Measurements from ENCODE around the gene CNBD2. TPM values are rescaled to one million over a fixed set of nuclear protein-coding genes. Genes with fewer than 3 reads are reported as not detected.

The CNBD2 gene
- total and polyA plus RNA-seq, 2 donors (not counting 1 experiment from before 2014, with no cell fraction given): 8.5 to 19.2 TPM

DNA sequence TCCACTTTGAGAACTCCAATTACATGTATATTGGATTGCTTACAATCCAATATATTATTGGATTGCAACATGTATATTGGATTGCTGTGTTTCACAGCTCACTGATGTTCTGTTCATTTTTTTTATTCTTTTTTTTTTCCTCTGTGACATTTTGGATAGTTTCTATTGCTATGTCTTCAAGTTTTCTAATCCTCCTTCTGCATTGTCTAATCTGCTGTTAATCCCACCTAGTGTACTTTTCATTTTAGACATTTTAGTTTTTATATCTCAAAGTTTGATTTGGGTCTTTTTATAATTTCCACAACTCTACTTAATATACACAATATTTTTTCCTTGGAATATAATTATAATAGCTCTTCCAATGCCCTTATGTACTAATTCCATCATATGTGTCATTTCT lies 34.5 kb downstream of the CNBD2 start:
- Histone ChIP-seq H3K4me2 (replicated peaks; ENCODE audit: low read depth, low read length, poor library complexity, severe bottlenecking) (no peak overlapping the region), H3K4me3 (ENCODE audit: control extremely low read depth in 1 of 5, extremely low read depth in 1 of 5, insufficient read depth in 1 of 5, low read depth in 2 of 5, low read length in 4 of 5) (no peak overlapping the region), H2AFZ (ENCODE audit: insufficient read depth, low read depth, low read length, poor library complexity, severe bottlenecking) (no peak overlapping the region), H3K4me1 (ENCODE audit: control insufficient read depth in 2 of 2, insufficient read depth in 2 of 2, low read length in 2 of 2) (no peaks in the 10 kb centered on the region), H3K36me3 (replicated peaks in 1 of 2; ENCODE audit: control extremely low read depth in 1 of 2, control insufficient read depth in 1 of 2, extremely low read depth in 1 of 2, insufficient read depth in 2 of 2, low read length in 1 of 2) (no peaks in the 10 kb centered on the region), H4K20me1 (ENCODE audit: control insufficient read depth, insufficient read depth, low read length, poor library complexity, severe bottlenecking) (no peaks in the 10 kb centered on the region), H3K27me3 (replicated peaks in 1 of 4; ENCODE audit: control extremely low read depth in 1 of 4, control insufficient read depth in 3 of 4, insufficient read depth in 4 of 4, low read length in 3 of 4) (peaks cover 0 to 9% (median 3%) of the 10 kb centered on the region in 4 experiments), H3K79me2 (ENCODE audit: control insufficient read depth, insufficient read depth, low read length) (no peaks in the 10 kb centered on the region), H3K9ac (ENCODE audit: low read length) (no peak overlapping the region), H3K27ac (ENCODE audit: low read length in 2 of 2) (no peak overlapping the region), H3K9me3 (ENCODE audit: control extremely low read depth in 1 of 3, control insufficient read depth in 2 of 3, insufficient read depth in 1 of 3, low read length in 2 of 3) (peaks cover 0 to 20% (median 15%) of the 10 kb centered on the region in 3 donors)
- H3K9me3 Mint-ChIP-seq (ENCODE audit: insufficient read depth): peaks cover 3% of the 10 kb centered on the region
- no peak overlapping the region for H3K4me3 Mint-ChIP-seq
- POLR2A ChIA-PET: no interaction called here
- H3K27ac Mint-ChIP-seq: no peak overlapping the region
- H3K27me3 Mint-ChIP-seq: peaks cover 10% of the 10 kb centered on the region
- CTCF ChIA-PET: interaction anchor here (1.7 to 2.2 kb wide), 3 partner anchors 8 to 136 kb away, joined by 7 to 11 read pairs (median 9); no protein-coding TSS in a partner anchor
- ATAC-seq (ENCODE audit: low read depth): no peak
- H3K4me1 Mint-ChIP-seq: no peaks in the 10 kb centered on the region
- intact Hi-C loops (cut with micrococcal nuclease): no loop called here
- TF ChIP-seq, protein P1, sequence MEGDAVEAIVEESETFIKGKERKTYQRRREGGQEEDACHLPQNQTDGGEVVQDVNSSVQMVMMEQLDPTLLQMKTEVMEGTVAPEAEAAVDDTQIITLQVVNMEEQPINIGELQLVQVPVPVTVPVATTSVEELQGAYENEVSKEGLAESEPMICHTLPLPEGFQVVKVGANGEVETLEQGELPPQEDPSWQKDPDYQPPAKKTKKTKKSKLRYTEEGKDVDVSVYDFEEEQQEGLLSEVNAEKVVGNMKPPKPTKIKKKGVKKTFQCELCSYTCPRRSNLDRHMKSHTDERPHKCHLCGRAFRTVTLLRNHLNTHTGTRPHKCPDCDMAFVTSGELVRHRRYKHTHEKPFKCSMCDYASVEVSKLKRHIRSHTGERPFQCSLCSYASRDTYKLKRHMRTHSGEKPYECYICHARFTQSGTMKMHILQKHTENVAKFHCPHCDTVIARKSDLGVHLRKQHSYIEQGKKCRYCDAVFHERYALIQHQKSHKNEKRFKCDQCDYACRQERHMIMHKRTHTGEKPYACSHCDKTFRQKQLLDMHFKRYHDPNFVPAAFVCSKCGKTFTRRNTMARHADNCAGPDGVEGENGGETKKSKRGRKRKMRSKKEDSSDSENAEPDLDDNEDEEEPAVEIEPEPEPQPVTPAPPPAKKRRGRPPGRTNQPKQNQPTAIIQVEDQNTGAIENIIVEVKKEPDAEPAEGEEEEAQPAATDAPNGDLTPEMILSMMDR (IDR thresholded peaks at IDR 0.05): no peak
- TF ChIP-seq EZH2 (IDR thresholded peaks at IDR 0.05; ENCODE audit: borderline replicate concordance, insufficient read depth, low read depth, low read length, poor library complexity, severe bottlenecking): no peak
- no peak for DNase-seq

DNA sequence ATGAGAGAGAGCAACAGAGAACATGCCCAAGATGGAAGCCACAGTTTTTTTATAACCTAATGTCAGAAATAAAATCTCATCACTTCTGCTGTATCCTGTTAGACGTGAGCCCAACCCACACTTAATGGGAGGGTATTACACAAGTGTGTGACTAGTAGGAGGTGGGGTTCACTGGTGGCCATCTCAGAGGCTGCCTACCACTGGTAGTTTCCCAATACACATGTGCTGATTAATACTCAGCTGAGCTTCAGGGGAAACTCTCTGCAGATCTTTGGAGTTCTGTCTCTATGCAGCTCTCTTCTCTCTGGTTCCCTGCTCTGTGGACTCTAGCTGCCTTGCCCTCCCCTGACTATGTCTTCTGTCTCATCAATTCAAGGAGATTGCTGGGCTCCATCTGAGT lies 35.7 kb downstream of the CNBD2 start:
- Mint-ChIP-seq H3K4me1 (no peaks in the 10 kb centered on the region), H3K27me3 (peaks cover 10% of the 10 kb centered on the region), H3K27ac (no peak overlapping the region), H3K9me3 (ENCODE audit: insufficient read depth) (peaks cover 3% of the 10 kb centered on the region), H3K4me3 (no peak overlapping the region)
- Histone ChIP-seq H3K4me1 (ENCODE audit: control insufficient read depth in 2 of 2, insufficient read depth in 2 of 2, low read length in 2 of 2) (no peaks in the 10 kb centered on the region), H2AFZ (ENCODE audit: insufficient read depth, low read depth, low read length, poor library complexity, severe bottlenecking) (no peak overlapping the region), H3K27me3 (replicated peaks in 1 of 4; ENCODE audit: control extremely low read depth in 1 of 4, control insufficient read depth in 3 of 4, insufficient read depth in 4 of 4, low read length in 3 of 4) (peaks cover 0 to 9% (median 3%) of the 10 kb centered on the region in 4 experiments), H3K9ac (ENCODE audit: low read length) (no peak overlapping the region), H3K4me2 (replicated peaks; ENCODE audit: low read depth, low read length, poor library complexity, severe bottlenecking) (no peak overlapping the region), H3K36me3 (replicated peaks in 1 of 2; ENCODE audit: control extremely low read depth in 1 of 2, control insufficient read depth in 1 of 2, extremely low read depth in 1 of 2, insufficient read depth in 2 of 2, low read length in 1 of 2) (no peaks in the 10 kb centered on the region), H4K20me1 (ENCODE audit: control insufficient read depth, insufficient read depth, low read length, poor library complexity, severe bottlenecking) (no peaks in the 10 kb centered on the region), H3K27ac (ENCODE audit: low read length in 2 of 2) (no peak overlapping the region), H3K79me2 (ENCODE audit: control insufficient read depth, insufficient read depth, low read length) (no peaks in the 10 kb centered on the region), H3K9me3 (ENCODE audit: control extremely low read depth in 1 of 3, control insufficient read depth in 2 of 3, insufficient read depth in 1 of 3, low read length in 2 of 3) (peaks cover 0 to 20% (median 15%) of the 10 kb centered on the region in 3 donors), H3K4me3 (ENCODE audit: control extremely low read depth in 1 of 5, extremely low read depth in 1 of 5, insufficient read depth in 1 of 5, low read depth in 2 of 5, low read length in 4 of 5) (no peak overlapping the region)
- TF ChIP-seq, protein P1 (IDR thresholded peaks at IDR 0.05): no peak
- no peak for TF ChIP-seq EZH2 (IDR thresholded peaks at IDR 0.05; ENCODE audit: borderline replicate concordance, insufficient read depth, low read depth, low read length, poor library complexity, severe bottlenecking)
- intact Hi-C loops (cut with micrococcal nuclease): no loop called here
- no CpG with 5 or more reads among the region's 1 CpG for WGBS (ENCODE audit: insufficient coverage)
- ChIA-PET CTCF (interaction anchor here (1.7 to 2.2 kb wide), 3 partner anchors 9 to 135 kb away, joined by 7 to 11 read pairs (median 9); no protein-coding TSS in a partner anchor), POLR2A (no interaction called here)
- ATAC-seq (ENCODE audit: low read depth) (no peak), DNase-seq (no peak)

Measured in B cell (primary cell).